ENCODE results near the gene NUP188. TPM values are rescaled to one million over a fixed set of nuclear protein-coding genes. Genes with fewer than 3 reads are reported as not detected.
A peak's percentile ranks its signal among the peaks of the same experiment; 100 is the strongest.

NUP188 gene
- total RNA-seq, 2 donors from 2014 or later, result 75.7 to 106 TPM

DNA sequence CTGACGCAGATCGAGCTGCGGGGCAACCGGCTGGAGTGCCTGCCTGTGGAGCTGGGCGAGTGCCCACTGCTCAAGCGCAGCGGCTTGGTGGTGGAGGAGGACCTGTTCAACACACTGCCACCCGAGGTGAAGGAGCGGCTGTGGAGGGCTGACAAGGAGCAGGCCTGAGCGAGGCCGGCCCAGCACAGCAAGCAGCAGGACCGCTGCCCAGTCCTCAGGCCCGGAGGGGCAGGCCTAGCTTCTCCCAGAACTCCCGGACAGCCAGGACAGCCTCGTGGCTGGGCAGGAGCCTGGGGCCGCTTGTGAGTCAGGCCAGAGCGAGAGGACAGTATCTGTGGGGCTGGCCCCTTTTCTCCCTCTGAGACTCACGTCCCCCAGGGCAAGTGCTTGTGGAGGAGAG is 31.3 kb upstream of the NUP188 start:
- no peaks in the 10 kb centered on the region for H3K9me3 ChIP-seq
- H3K27ac ChIP-seq, result peak overlapping the region; percentile 96
- H3K36me3 ChIP-seq, result peaks cover 24% of the 10 kb centered on the region
- H3K4me1 ChIP-seq (ENCODE audit: control insufficient read depth in 1 of 2, low read depth in 2 of 2), result peaks cover 76 to 96% of the 10 kb centered on the region in 2 donors
- H3K4me3 ChIP-seq, result peak overlapping the region; percentile 15
- ATAC-seq (ENCODE audit: insufficient number of reproducible peaks, low FRiP score, low read depth) (no peak), DNase-seq (ENCODE audit: low spot score) (no peak)
- TF ChIP-seq, protein P1, sequence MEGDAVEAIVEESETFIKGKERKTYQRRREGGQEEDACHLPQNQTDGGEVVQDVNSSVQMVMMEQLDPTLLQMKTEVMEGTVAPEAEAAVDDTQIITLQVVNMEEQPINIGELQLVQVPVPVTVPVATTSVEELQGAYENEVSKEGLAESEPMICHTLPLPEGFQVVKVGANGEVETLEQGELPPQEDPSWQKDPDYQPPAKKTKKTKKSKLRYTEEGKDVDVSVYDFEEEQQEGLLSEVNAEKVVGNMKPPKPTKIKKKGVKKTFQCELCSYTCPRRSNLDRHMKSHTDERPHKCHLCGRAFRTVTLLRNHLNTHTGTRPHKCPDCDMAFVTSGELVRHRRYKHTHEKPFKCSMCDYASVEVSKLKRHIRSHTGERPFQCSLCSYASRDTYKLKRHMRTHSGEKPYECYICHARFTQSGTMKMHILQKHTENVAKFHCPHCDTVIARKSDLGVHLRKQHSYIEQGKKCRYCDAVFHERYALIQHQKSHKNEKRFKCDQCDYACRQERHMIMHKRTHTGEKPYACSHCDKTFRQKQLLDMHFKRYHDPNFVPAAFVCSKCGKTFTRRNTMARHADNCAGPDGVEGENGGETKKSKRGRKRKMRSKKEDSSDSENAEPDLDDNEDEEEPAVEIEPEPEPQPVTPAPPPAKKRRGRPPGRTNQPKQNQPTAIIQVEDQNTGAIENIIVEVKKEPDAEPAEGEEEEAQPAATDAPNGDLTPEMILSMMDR (IDR thresholded peaks at IDR 0.05), result no peak
- H3K27me3 ChIP-seq (replicated peaks; ENCODE audit: insufficient read depth), result no peaks in the 10 kb centered on the region

DNA sequence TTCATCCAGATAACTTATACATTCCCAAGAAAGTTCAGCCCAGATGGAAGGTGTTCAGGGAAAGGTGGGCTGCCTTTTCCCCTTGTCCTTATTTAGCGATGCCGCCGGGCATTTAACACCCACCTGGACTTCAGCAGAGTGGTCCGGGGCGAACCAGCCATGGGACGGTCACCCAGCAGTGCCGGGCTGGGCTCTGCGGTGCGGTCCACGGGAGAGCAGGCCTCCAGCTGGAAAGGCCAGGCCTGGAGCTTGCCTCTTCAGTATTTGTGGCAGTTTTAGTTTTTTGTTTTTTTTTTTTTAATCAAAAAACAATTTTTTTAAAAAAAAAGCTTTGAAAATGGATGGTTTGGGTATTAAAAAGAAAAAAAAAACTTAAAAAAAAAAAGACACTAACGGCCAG is 30.8 kb upstream of the NUP188 start:
- no peaks in the 10 kb centered on the region for H3K9me3 ChIP-seq
- DNase-seq (ENCODE audit: low spot score), result no peak
- peaks cover 76 to 96% of the 10 kb centered on the region in 2 donors for H3K4me1 ChIP-seq (ENCODE audit: control insufficient read depth in 1 of 2, low read depth in 2 of 2)
- H3K4me3 ChIP-seq, result peak overlapping the region; percentile 13
- ATAC-seq (ENCODE audit: insufficient number of reproducible peaks, low FRiP score, low read depth), result no peak
- H3K36me3 ChIP-seq, result peaks cover 24% of the 10 kb centered on the region
- H3K27ac ChIP-seq, result peak overlapping the region; percentile 96
- TF ChIP-seq, protein P1 (IDR thresholded peaks at IDR 0.05), result no peak
- H3K27me3 ChIP-seq (replicated peaks; ENCODE audit: insufficient read depth), result no peaks in the 10 kb centered on the region

DNA sequence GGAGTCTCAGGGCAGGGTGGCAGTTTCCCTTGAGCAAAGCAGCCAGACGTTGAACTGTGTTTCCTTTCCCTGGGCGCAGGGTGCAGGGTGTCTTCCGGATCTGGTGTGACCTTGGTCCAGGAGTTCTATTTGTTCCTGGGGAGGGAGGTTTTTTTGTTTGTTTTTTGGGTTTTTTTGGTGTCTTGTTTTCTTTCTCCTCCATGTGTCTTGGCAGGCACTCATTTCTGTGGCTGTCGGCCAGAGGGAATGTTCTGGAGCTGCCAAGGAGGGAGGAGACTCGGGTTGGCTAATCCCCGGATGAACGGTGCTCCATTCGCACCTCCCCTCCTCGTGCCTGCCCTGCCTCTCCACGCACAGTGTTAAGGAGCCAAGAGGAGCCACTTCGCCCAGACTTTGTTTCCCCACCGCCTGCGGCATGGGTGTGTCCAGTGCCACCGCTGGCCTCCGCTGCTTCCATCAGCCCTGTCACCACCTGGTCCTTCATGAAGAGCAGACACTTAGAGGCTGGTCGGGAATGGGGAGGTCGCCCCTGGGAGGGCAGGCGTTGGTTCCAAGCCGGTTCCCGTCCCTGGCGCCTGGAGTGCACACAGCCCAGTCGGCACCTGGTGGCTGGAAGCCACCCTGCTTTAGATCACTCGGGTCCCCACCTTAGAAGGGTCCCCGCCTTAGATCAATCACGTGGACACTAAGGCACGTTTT is 30.2 kb upstream of the NUP188 start:
- TF ChIP-seq, protein P1 (IDR thresholded peaks at IDR 0.05), result no peak
- Histone ChIP-seq H3K4me3 (no peak overlapping the region), H3K36me3 (peaks cover 24% of the 10 kb centered on the region), H3K9me3 (no peaks in the 10 kb centered on the region), H3K27me3 (replicated peaks; ENCODE audit: insufficient read depth) (no peaks in the 10 kb centered on the region), H3K4me1 (ENCODE audit: control insufficient read depth in 1 of 2, low read depth in 2 of 2) (peaks cover 72 to 95% of the 10 kb centered on the region in 2 donors), H3K27ac (peak overlapping the region; percentile 96)
- no peak for ATAC-seq (ENCODE audit: insufficient number of reproducible peaks, low FRiP score, low read depth)
- DNase-seq (ENCODE audit: low spot score), result peak; percentile 55

DNA sequence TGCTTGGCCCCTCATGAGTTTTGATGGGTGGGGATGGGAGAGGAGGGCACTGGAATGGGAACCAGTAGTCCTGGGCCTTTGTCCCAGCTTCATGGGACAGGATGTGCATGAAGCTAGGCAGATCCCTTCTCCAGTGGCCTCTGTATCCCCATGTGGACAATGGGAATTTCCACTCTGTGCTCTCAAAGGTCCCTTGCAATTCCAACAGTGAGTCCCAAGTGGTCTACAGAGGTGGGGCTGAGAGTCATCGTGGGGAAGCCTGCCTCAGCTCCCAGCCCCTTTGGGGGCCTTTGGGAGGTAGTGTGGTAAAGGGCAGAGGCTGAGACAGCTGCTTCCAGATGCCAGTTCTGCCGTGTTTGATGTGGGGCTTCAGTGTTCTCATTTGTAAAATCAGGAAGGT is 28.6 kb upstream of the NUP188 start:
- DNase-seq (ENCODE audit: low spot score) (no peak), ATAC-seq (ENCODE audit: insufficient number of reproducible peaks, low FRiP score, low read depth) (no peak)
- Histone ChIP-seq H3K27me3 (replicated peaks; ENCODE audit: insufficient read depth) (no peaks in the 10 kb centered on the region), H3K9me3 (no peaks in the 10 kb centered on the region), H3K4me1 (ENCODE audit: control insufficient read depth in 1 of 2, low read depth in 2 of 2) (peaks cover 61 to 93% of the 10 kb centered on the region in 2 donors), H3K4me3 (no peak overlapping the region), H3K27ac (peak overlapping the region; percentile 88 to 96), H3K36me3 (peaks cover 22% of the 10 kb centered on the region)
- TF ChIP-seq, protein P1 (IDR thresholded peaks at IDR 0.05), result no peak

DNA sequence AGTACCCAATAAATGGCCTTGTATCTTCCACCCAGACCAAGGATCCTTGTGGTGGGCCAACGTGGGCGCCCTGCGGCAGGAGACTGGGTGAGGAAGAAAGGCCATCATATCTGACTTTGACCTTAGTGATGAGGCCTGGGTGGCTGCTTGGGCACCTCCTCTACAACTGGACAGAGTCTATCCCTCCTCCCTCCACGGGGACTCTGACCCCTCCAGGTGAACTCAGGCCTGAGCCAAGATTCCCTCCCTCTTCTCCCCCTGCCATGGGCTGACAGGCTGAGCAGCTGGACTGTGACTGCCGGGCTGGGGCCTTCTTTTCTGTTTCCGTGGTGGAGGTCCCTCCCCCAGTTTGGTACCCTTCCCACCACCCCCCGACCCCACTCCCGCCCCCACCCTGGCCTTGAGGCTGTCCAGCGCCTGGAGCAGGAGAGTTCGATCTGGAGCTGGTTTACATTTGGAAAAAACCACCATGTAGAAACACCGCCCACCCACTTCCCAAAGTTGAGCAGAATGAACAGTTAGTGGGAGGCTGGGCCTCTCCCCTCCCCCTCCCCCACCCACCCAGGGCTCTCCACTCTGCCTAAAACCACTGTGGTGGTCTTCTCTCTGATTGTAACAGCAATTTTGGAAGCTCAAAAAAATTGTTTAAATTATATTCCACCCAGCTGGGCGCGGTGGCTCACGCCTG is 28.0 kb upstream of the NUP188 start:
- H3K4me1 ChIP-seq (ENCODE audit: control insufficient read depth in 1 of 2, low read depth in 2 of 2), result peaks cover 56 to 87% of the 10 kb centered on the region in 2 donors
- no peak for ATAC-seq (ENCODE audit: insufficient number of reproducible peaks, low FRiP score, low read depth)
- peaks cover 16% of the 10 kb centered on the region for H3K36me3 ChIP-seq

More for the DNA sequence above, 28.0 kb upstream of the NUP188 start:
- TF ChIP-seq, protein P1 (IDR thresholded peaks at IDR 0.05), result no peak
- DNase-seq (ENCODE audit: low spot score), result no peak
- peak overlapping the region; percentile 88 to 96 for H3K27ac ChIP-seq
- H3K27me3 ChIP-seq (replicated peaks; ENCODE audit: insufficient read depth), result no peaks in the 10 kb centered on the region
- no peaks in the 10 kb centered on the region for H3K9me3 ChIP-seq
- no peak overlapping the region for H3K4me3 ChIP-seq

All from thoracic aorta (tissue), 2 donors.